HG02642 (cell line): ENCODE data around the gene UMAD1.
A peak's percentile ranks its signal among the peaks of the same experiment; 100 is the strongest.

Experiments
- ATAC-seq: cut with Tn5 transposase; IDR thresholded peaks from one replicate; pipeline ENCODE4 v1.9.1; 2021; ENCODE audit warnings: mild to moderate bottlenecking; ENCODE audit not compliant: unreplicated experiment, poor library complexity

The UMAD1 gene

GRCh38 chr7:7687800-7688199 lies 47.2 kb downstream of the UMAD1 start:
- ATAC-seq: no peak

GRCh38 chr7:7688310-7688709 lies 47.8 kb downstream of the UMAD1 start:
- no peak for ATAC-seq

- no peak for ATAC-seq
These were observed 48.4 kb downstream of the UMAD1 start for GRCh38 chr7:7688956-7689355.

- no peak for ATAC-seq
These were observed 53.3 kb downstream of the UMAD1 start for GRCh38 chr7:7693881-7694280.

GRCh38 chr7:7694542-7694941 lies 54.0 kb downstream of the UMAD1 start:
- no peak for ATAC-seq

GRCh38 chr7:7695111-7695817 lies 54.7 kb downstream of the UMAD1 start:
- ATAC-seq: no peak

GRCh38 chr7:7696458-7697119 lies 56.0 kb downstream of the UMAD1 start:
- ATAC-seq: no peak

GRCh38 chr7:7698930-7699329 lies 58.4 kb downstream of the UMAD1 start:
- ATAC-seq: no peak

- no peak for ATAC-seq
These were observed 58.8 kb downstream of the UMAD1 start for GRCh38 chr7:7699380-7699779.

- ATAC-seq: no peak
These were observed 59.4 kb downstream of the UMAD1 start for GRCh38 chr7:7699970-7700369.

- ATAC-seq: no peak
These were observed 61.0 kb downstream of the UMAD1 start for GRCh38 chr7:7701527-7701926.

GRCh38 chr7:7702826-7703225 lies 62.3 kb downstream of the UMAD1 start:
- ATAC-seq: no peak

GRCh38 chr7:7703427-7703826 lies 62.9 kb downstream of the UMAD1 start:
- ATAC-seq: no peak

- ATAC-seq: no peak
These were observed 64.3 kb downstream of the UMAD1 start for GRCh38 chr7:7704867-7705266.

GRCh38 chr7:7705318-7705717 lies 64.8 kb downstream of the UMAD1 start:
- ATAC-seq: no peak

GRCh38 chr7:7706101-7706511 lies 65.6 kb downstream of the UMAD1 start:
- peak; percentile 62 for ATAC-seq

- peak; percentile 14 for ATAC-seq
These were observed 66.1 kb downstream of the UMAD1 start for GRCh38 chr7:7706556-7707172.

GRCh38 chr7:7707246-7707645 lies 66.7 kb downstream of the UMAD1 start:
- ATAC-seq: no peak

- no peak for ATAC-seq
These were observed 67.3 kb downstream of the UMAD1 start for GRCh38 chr7:7707806-7708205.

GRCh38 chr7:7709291-7709690 lies 68.7 kb downstream of the UMAD1 start:
- ATAC-seq: no peak

- ATAC-seq: no peak
These were observed 69.9 kb downstream of the UMAD1 start for GRCh38 chr7:7710469-7710868.

- ATAC-seq: no peak
These were observed 73.2 kb downstream of the UMAD1 start for GRCh38 chr7:7713730-7714129.
